Glutamatergic neuron (in vitro differentiated cells): ENCODE data around the gene TPST1. TPM values are rescaled to one million over a fixed set of nuclear protein-coding genes. Genes with fewer than 3 reads are reported as not detected.

ENCODE experiments used
- DNase-seq: peaks from one replicate; pipeline ENCODE4 v3.0.0; 2022
- H3K27ac Mint-ChIP-seq: one replicate; pipeline ENCODE4 v1.8.0; 2020; ENCODE audit warnings: mild to moderate bottlenecking, mixed read lengths, inconsistent platforms; ENCODE audit not compliant: unreplicated experiment
- H3K27me3 Mint-ChIP-seq: one replicate; pipeline ENCODE4 v1.8.0; 2020; ENCODE audit warnings: mild to moderate bottlenecking, moderate library complexity, mixed read lengths, inconsistent platforms; ENCODE audit not compliant: unreplicated experiment
- H3K36me3 Mint-ChIP-seq: one replicate; pipeline ENCODE4 v1.8.0; 2020; ENCODE audit warnings: mild to moderate bottlenecking, mixed read lengths, inconsistent platforms; ENCODE audit not compliant: unreplicated experiment
- H3K4me1 Mint-ChIP-seq: one replicate; pipeline ENCODE4 v1.8.0; 2020; ENCODE audit warnings: mild to moderate bottlenecking, low read depth, mixed read lengths, inconsistent platforms; ENCODE audit not compliant: unreplicated experiment
- H3K4me3 Mint-ChIP-seq: one replicate; pipeline ENCODE4 v1.8.0; 2020; ENCODE audit warnings: mild to moderate bottlenecking, mixed read lengths, inconsistent platforms; ENCODE audit not compliant: unreplicated experiment
- H3K9me3 Mint-ChIP-seq: one replicate; pipeline ENCODE4 v1.8.0; 2020; ENCODE audit warnings: mild to moderate bottlenecking, moderate library complexity, mixed read lengths, inconsistent platforms; ENCODE audit not compliant: unreplicated experiment
- CTCF ChIP-seq: fragments of 200-600 bp; sonication (generic); IDR thresholded peaks from one replicate; pipeline ENCODE4 v1.5.0; 2021; ENCODE audit not compliant: partially characterized antibody, unreplicated experiment
- total RNA-seq: library from RNA; stranded (reverse); fragmentation: NEBNext Ultra II Directional; extraction: Animal tissue kit (Norgen Biotek cat#: 25700); gene quantifications from one replicate; pipeline ENCODE4 v1.2.1, GENCODE V29; 2021; ENCODE audit not compliant: unreplicated experiment

Gene TPST1
- total RNA-seq, 1 donor from 2014 or later: 41.4 TPM

GRCh38 chr7:66198469-66198868 is 6.7 kb upstream of the TPST1 start:
- Mint-ChIP-seq H3K27ac (no peak overlapping the region), H3K9me3 (no peaks in the 10 kb centered on the region), H3K4me1 (no peaks in the 10 kb centered on the region), H3K36me3 (no peaks in the 10 kb centered on the region), H3K4me3 (no peak overlapping the region), H3K27me3 (peaks cover 4% of the 10 kb centered on the region)
- TF ChIP-seq CTCF: no peak
- DNase-seq: no peak

DNA sequence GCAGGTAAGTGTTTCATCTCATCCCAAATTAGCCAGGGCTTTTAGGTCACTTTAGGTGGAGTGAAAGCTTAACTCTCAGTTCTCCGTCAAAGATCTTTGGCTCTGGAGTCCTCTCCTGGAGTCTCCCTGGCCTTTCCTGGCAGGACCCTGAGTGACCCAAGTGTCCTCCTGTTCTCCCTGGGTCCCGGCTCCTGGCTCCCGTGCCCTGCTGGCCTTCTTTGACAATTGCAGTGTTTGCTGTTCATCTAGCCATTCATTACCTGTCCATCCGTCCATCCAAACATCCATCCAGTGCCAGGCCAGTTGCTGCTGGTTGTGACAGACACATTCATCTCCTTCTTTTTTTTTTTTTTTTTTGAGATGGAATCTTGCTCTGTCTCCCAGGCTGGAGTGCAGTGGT is 6.2 kb upstream of the TPST1 start:
- no peak for DNase-seq
- Mint-ChIP-seq H3K27me3 (peaks cover 4% of the 10 kb centered on the region), H3K4me1 (no peaks in the 10 kb centered on the region), H3K9me3 (no peaks in the 10 kb centered on the region), H3K27ac (no peak overlapping the region), H3K36me3 (no peaks in the 10 kb centered on the region), H3K4me3 (no peak overlapping the region)
- no peak for TF ChIP-seq CTCF

DNA sequence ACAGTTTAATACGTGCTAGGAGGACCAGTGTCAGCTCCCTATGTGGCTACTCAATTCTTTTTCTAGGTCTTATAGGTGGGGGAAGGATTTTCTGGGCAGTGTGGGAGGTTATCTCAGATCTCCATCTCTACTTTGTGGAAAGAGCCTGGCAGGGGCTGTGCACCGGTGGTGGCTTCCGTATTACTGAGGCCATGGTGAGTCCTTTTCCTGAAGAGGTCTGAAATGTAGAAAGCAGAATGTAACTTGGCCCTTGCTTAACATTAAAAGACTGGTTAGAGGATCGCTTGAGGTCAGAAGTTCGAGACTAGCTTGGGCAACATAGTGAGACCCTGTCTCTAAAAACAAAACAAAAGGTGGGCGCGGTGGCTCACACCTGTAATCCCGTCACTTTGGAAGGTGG is 2.7 kb upstream of the TPST1 start:
- Mint-ChIP-seq H3K9me3 (peaks cover 10% of the 10 kb centered on the region), H3K4me1 (peaks cover 13% of the 10 kb centered on the region), H3K4me3 (no peak overlapping the region), H3K27ac (no peak overlapping the region), H3K36me3 (peaks cover 6% of the 10 kb centered on the region), H3K27me3 (peaks cover 10% of the 10 kb centered on the region)
- DNase-seq: no peak
- no peak for TF ChIP-seq CTCF

GRCh38 chr7:66205741-66206090 is 582 bp downstream of the TPST1 start:
- Mint-ChIP-seq H3K4me1 (peaks cover 15% of the 10 kb centered on the region), H3K27ac (peak overlapping the region; percentile 98), H3K4me3 (peak overlapping the region; percentile 100), H3K9me3 (peaks cover 10% of the 10 kb centered on the region), H3K27me3 (peaks cover 6% of the 10 kb centered on the region), H3K36me3 (peaks cover 6% of the 10 kb centered on the region)
- no peak for TF ChIP-seq CTCF
- DNase-seq: no peak

GRCh38 chr7:66206119-66206933 is 1.2 kb downstream of the TPST1 start:
- DNase-seq: no peak
- no peak for TF ChIP-seq CTCF
- peak overlapping the region; percentile 98 for H3K27ac Mint-ChIP-seq
- H3K27me3 Mint-ChIP-seq: peaks cover 6% of the 10 kb centered on the region
- peaks cover 15% of the 10 kb centered on the region for H3K4me1 Mint-ChIP-seq
- H3K9me3 Mint-ChIP-seq: peaks cover 10% of the 10 kb centered on the region
- peak overlapping the region; percentile 100 for H3K4me3 Mint-ChIP-seq
- peaks cover 6% of the 10 kb centered on the region for H3K36me3 Mint-ChIP-seq
